ENCODE data around the gene STK39.

DNA sequence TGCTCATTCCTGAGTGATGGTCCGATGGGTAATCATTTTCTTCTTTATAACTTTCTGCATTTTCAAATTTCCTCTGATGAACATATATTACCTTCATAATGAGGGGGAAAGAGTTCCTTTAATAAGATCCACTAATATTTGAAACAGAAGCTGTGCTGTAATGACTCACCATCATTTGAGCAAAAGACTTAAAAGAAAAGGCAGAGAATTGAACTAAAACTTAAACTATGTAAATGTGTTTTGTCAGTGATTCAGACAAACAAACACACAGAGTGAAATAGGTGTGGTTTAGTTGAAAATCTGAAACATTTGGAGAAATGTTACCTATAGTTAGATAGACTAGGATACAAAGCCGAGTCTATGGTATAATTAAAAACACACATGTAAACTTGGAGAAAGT lies 209.6 kb downstream of the STK39 start:
- TF ChIP-seq CTCF (IDR thresholded peaks at IDR 0.05) (no peak), POLR2A (IDR thresholded peaks at IDR 0.05) (no peak)

Data from lower leg skin (tissue), 3 donors.